T47D (cell line): ENCODE data around the gene CRACDL.

ENCODE experiments used
- DNase-seq, 2 experiments: peaks; one replicate each; pipeline versions ENCODE4 v3.0.0 to v3.0.0-alpha.2; 2011 to 2012; ENCODE audit warnings: low read depth in 1 of 2, low spot score in 1 of 2
- JUND ChIP-seq: IDR thresholded peaks from 2 replicates; pipeline ENCODE4 v1.6.1; 2012; ENCODE audit warnings: low read depth
- in situ Hi-C: cut with HindIII; loops from 2 replicates; pipeline ENCODE4 v1.10.0; 2016; ENCODE audit warnings: low sequenced_read_pairs, low pct_unique_long_range_greater_than_20kb

The CRACDL gene

DNA sequence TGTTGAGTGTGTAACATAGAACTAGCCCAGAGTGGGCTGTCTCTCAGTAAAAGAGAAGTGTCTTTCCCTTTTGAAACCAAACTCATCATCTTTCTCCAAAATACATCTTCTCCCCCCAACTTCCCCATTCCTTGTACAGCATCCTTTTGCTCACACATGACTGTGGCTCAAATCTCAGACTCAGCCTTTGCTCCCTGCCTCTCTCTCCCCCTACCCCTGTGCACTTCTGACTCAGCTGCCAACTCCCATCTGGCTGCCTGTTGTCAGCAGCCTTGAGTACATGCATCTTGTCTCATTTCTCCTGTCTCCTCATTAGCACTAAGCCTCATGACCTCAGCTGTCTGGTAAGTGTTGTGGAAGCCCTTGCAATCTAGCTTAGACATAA lies 187.0 kb downstream of the CRACDL start:
- no peak for TF ChIP-seq JUND
- in situ Hi-C loops = no loop called here
- no peak for DNase-seq

DNA sequence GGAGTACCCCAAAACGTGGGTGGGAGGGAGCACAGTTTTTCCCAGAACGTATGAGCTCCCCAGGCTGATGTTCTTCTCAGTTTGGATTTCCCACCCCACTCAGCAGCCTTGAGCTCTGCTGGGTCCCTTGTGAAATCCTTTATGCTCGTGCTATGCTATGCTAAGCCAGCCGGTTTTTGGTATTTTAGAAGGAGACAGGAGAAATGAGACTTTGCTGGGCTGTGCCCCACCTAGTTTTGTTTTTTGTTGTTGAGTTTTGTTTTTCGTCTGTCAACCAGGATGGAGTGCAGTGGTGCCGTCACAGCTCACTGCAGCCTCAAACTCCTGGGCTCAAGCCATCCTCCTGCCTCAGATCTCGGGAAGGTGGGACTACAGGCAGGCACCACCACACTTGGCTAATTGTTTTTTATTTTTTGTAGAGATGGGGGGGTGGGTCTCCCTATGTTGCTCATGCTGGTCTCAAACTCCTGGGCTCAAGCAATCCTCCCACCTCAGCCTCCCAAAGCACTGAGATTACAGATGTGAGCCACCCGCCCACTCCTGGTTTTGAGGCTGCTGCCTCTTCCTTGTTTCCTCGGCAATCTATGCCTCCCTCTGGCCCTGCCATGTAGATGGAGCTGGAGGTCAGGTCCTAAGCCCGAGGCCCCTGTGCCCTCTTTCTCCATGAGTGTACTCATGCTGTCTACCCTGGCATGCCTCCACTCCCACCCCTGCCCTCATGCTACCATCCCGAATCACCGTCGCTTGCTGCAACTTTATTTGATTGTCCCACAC lies 187.5 kb downstream of the CRACDL start:
- no peak for DNase-seq
- in situ Hi-C loops = no loop called here
- TF ChIP-seq JUND = no peak

DNA sequence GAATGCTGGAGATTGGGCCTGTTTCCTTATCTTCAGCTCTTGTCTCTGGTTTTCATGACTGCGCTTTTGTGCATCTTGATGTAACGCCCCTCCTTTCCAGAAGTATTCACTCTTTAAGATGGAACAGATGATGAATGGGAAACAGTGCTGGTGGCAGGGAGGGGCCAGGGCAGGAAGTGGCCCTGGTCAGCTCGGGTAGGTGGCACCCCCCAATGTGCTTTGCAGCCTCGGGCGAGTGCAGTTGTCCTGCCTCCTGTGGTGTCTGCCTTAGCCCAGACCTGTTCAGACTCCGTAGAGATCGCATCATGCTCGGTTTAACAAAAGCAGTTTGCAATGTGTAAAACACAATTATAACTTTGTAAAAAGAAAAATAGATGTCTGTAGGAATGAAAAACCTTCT lies 188.1 kb downstream of the CRACDL start:
- in situ Hi-C loops = no loop called here
- no peak for TF ChIP-seq JUND
- no peak for DNase-seq

DNA sequence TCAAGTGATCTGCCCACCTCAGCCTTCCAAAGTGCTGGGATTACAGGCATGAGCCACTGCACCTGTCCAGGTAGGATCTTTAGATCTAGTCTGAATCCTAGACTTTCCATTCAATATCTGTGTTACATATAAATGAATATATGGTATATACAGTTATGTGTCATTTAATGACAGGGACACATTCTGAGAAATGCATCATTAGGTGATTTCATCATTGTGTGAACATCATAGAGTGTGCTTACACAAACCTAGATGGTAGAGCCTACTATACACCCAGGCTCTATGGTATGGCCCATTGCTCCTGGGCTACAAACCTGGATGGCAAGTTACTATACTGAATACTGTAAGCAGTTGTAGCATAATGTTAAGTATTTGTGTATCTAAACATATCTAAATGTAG lies 189.6 kb downstream of the CRACDL start:
- TF ChIP-seq JUND = no peak
- DNase-seq = no peak
- in situ Hi-C loops = no loop called here

DNA sequence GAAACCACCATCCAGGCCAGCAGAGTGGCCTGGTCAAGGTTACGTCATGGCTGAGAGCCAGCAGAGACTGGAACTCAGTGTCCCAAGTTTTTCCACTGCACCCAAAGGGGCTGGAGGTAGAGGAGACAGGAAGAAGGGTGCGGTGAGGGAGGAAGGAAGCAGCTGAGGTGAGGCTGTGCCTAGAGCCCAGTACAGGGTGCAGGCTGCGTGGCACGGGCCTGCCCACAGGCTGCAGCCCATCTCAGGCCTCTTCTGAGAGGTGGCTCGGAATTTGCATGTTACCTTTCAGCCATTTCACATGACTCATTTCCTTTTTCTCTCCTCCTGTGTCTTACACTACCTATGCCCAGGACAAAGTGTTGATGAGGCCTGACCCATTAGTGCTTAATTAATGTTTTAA lies 191.4 kb downstream of the CRACDL start:
- in situ Hi-C loops = no loop called here

More for the DNA sequence above, 191.4 kb downstream of the CRACDL start:
- TF ChIP-seq JUND = no peak
- no peak for DNase-seq
